Occipital lobe (tissue), 3 donors: ENCODE results near the gene SLC18B1. TPM values are rescaled to one million over a fixed set of nuclear protein-coding genes. Genes with fewer than 3 reads are reported as not detected.

Experiments
- DNase-seq: peaks from one replicate; lab custom pipeline; 2025; lab: John Stamatoyannopoulos, UW
- small RNA-seq: library from RNA; depleted of rRNA; stranded (forward); fragments of <200 nt; gene quantifications from one replicate; pipeline ENCODE3, GENCODE V24; 2014
- total RNA-seq: library from RNA; depleted of rRNA; stranded (reverse); fragments of >200 nt; gene quantifications from one replicate; pipeline ENCODE4 v1.2.3, GENCODE V29; 2014

The SLC18B1 gene
- total RNA-seq, 1 donor from 2014 or later, result 16.4 TPM

DNA sequence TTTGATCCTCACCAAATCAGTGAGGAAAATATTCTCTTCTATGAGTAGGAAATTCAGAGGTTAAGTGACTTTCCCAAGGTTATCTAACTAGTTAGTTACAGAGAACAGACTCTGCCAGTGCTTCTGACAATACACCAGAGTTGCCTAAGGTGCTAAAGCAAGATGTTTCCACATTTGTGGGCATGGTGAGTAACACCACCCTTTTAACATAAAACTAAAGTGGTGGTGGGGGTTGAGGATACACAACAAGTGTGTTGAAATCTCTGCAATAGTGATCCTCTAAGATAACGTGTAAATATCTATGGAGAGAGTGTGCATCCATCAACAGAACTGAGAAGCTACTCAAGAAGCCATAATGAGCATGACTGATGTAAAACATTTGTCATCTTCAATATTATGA, 52.4 kb downstream of the SLC18B1 start:
- DNase-seq, result no peak

GRCh38 chr6:132742495-132742894, 55.9 kb downstream of the SLC18B1 start:
- DNase-seq, result no peak

- DNase-seq, result no peak
Observed at GRCh38 chr6:132741281-132741680, 57.2 kb downstream of the SLC18B1 start.

- DNase-seq, result no peak
Observed at GRCh38 chr6:132736239-132736638, 62.2 kb downstream of the SLC18B1 start.

- DNase-seq, result no peak
Observed at GRCh38 chr6:132734694-132735236, 63.7 kb downstream of the SLC18B1 start.

DNA sequence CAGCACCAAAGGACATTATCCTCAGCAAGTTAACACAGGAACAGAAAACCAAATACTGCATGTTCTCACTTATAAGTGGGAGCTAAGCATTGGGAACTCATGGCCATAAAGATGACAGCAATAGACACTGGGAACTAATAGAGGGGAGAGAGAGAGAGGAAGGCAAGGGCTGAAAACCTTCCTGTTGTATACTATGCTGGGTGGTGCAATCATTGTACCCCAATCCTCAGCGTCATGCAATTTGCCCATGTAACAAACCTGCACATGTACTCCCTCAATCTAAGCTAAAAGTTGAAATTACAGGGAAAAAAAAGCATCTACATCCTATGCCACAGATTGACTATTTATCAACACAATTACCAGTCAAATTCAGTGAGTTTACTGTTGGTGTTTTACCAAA, 64.6 kb downstream of the SLC18B1 start:
- no peak for DNase-seq

GRCh38 chr6:132733283-132733682, 65.2 kb downstream of the SLC18B1 start:
- DNase-seq, result no peak

- DNase-seq, result no peak
Observed at GRCh38 chr6:132731086-132731485, 67.4 kb downstream of the SLC18B1 start.

DNA sequence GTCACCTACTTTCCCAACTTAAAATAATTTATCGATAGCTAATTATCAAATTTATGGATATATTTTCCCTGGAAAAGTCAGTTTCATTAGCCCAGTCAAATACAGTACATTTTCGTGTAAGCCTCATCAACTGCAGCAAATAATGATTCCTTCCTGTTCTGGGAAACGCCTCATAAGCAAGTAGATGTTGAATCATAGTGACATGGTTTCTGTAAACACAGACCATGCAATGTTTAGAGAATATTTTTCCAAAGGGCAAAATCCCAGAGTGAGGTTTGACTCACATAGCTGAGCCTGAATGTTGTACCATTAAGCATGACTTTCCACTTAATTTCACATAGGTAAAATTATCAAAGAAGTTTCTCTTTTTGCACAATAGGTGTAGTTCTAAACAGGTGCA, 67.9 kb downstream of the SLC18B1 start:
- DNase-seq, result no peak

GRCh38 chr6:132728616-132729015, 69.8 kb downstream of the SLC18B1 start:
- no peak for DNase-seq

DNA sequence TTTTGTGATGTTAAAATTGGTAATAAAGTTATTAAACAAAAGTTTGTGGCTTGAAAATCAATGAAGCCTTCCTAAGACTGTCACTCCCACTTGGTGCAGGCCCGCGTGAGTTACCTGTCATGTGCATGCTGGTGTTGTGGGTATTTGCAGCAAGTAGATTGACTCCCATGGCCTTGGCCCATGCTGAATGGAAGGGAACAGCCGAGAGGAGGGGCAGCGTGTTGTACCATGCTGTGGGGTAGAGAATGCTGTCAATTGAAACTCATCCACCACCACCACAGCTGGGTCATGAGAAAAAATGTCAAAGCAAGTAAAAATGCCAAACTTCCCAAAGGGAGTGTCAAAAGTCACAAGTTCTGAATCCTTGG, 71.8 kb downstream of the SLC18B1 start:
- no peak for DNase-seq

GRCh38 chr6:132725947-132726607, 72.4 kb downstream of the SLC18B1 start:
- no peak for DNase-seq

GRCh38 chr6:132725471-132725870, 73.0 kb downstream of the SLC18B1 start:
- no peak for DNase-seq

- no peak for DNase-seq
Observed at GRCh38 chr6:132719736-132720448, 78.5 kb downstream of the SLC18B1 start.

Small RNAs within 50 kb of the gene (small RNA-seq; reads per million reads assigned to genes)
- gene SNORA33 (3.4 reads per million, percentile 88 among the genes with 10 or more reads in this experiment), gene SNORD100 (839 reads per million, percentile 98 among the genes with 10 or more reads in this experiment), gene SNORD101 (2,572 reads per million, percentile 99 among the genes with 10 or more reads in this experiment)

Other genes starting within 250 kb of the SLC18B1 start
- not detected for gene TAAR8, start 246.0 kb downstream of the SLC18B1 start, total RNA-seq
- not detected for gene TAAR6, start 228.3 kb downstream of the SLC18B1 start, total RNA-seq
- not detected for gene TAAR5, start 208.9 kb downstream of the SLC18B1 start, total RNA-seq
- gene TAAR2, start 174.4 kb downstream of the SLC18B1 start, total RNA-seq, result not detected
- not detected for gene TAAR1, start 139.5 kb downstream of the SLC18B1 start, total RNA-seq
- gene VNN1, start 84.6 kb downstream of the SLC18B1 start, total RNA-seq, result not detected
- gene VNN2, start 40.7 kb downstream of the SLC18B1 start, total RNA-seq, result 0.94 TPM
- 772 TPM for gene RPS12, start 15.9 kb upstream of the SLC18B1 start, total RNA-seq